ENCODE results near the gene HDAC4.

Gene HDAC4

DNA sequence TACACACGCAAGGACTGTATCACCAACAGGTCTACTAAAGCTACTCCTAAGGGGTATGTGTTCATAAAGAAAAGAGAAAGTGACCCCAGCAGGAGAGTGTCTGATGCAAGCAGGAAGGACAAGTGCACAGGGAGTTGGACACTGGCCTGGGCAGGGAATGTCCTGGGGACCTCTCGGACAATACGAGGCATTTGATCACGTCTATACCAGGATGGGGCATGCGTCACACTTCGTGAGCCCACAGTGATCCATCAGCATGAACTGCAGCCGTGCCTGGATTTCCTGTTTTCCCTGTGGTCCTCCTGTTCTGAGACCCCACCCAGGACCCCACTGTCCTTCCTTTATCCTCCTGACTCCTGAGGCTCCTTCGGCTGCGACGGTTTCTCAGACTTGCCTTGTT lies 113.9 kb downstream of the HDAC4 start (continued):
- TF ChIP-seq, protein P1, sequence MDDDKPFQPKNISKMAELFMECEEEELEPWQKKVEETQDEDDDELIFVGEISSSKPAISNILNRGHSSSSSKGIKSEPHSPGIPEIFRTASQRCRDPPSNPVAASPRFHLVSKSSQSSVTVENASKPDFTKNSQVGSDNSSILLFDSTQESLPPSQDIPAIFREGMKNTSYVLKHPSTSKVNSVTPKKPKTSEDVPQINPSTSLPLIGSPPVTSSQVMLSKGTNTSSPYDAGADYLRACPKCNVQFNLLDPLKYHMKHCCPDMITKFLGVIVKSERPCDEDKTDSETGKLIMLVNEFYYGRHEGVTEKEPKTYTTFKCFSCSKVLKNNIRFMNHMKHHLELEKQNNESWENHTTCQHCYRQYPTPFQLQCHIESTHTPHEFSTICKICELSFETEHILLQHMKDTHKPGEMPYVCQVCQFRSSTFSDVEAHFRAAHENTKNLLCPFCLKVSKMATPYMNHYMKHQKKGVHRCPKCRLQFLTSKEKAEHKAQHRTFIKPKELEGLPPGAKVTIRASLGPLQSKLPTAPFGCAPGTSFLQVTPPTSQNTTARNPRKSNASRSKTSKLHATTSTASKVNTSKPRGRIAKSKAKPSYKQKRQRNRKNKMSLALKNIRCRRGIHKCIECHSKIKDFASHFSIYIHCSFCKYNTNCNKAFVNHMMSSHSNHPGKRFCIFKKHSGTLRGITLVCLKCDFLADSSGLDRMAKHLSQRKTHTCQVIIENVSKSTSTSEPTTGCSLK (tag by site-specific recombination; IDR thresholded peaks at IDR 0.05) = no peak
- TF ChIP-seq ZNF837 (tag by site-specific recombination; IDR thresholded peaks at IDR 0.05) = no peak
- no peak for TF ChIP-seq ZBTB20 (tag by site-specific recombination; IDR thresholded peaks at IDR 0.05)
- no peak for TF ChIP-seq ZNF140 (tag by site-specific recombination; IDR thresholded peaks at IDR 0.05)
- TF ChIP-seq KLF1 (tag by site-specific recombination; IDR thresholded peaks at IDR 0.05) = no peak

DNA sequence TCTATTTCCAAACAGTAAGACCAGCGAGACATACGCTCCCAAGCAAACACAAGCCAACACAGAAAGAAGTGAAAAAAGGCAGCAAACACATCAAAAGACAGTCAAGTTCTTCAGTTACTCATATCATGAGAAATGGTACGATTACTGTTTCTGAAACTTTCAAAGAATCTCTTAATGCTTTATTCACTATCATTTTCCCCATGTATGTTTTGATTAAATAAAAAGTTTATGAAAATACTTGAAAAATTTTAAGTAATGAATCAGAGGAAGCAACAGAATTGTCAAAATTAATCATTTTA lies 114.9 kb downstream of the HDAC4 start:
- H3K4me1 ChIP-seq (ENCODE audit: control insufficient read depth, insufficient read depth, low read length) = peaks cover 13% of the 10 kb centered on the region; the same call in 1 of the 2 replicates
- H3K36me3 ChIP-seq (ENCODE audit: control insufficient read depth in 2 of 2, insufficient read depth in 1 of 2, low read length in 2 of 2) = no peaks in the 10 kb centered on the region
- TF ChIP-seq SP7 (tag by site-specific recombination; IDR thresholded peaks at IDR 0.05) (no peak), ZNF2 (tag by site-specific recombination; IDR thresholded peaks at IDR 0.05) (no peak), IKZF3 (tag by site-specific recombination; IDR thresholded peaks at IDR 0.05) (no peak), PRDM1 (tag by site-specific recombination; IDR thresholded peaks at IDR 0.05) (no peak), ZNF202 (tag by site-specific recombination; IDR thresholded peaks at IDR 0.05; ENCODE audit: borderline replicate concordance) (no peak), HOXD13 (CRISPR knock-in tag; IDR thresholded peaks at IDR 0.05; ENCODE audit: borderline replicate concordance) (no peak), ZNF366 (tag by site-specific recombination; conservative IDR thresholded peaks at IDR 0.05) (no peak), ZNF555 (tag by site-specific recombination; conservative IDR thresholded peaks at IDR 0.05) (no peak)
- TF ChIP-seq, protein P2, sequence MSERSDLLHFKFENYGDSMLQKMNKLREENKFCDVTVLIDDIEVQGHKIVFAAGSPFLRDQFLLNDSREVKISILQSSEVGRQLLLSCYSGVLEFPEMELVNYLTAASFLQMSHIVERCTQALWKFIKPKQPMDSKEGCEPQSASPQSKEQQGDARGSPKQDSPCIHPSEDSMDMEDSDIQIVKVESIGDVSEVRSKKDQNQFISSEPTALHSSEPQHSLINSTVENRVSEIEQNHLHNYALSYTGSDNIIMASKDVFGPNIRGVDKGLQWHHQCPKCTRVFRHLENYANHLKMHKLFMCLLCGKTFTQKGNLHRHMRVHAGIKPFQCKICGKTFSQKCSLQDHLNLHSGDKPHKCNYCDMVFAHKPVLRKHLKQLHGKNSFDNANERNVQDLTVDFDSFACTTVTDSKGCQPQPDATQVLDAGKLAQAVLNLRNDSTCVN (tag by site-specific recombination; optimal IDR thresholded peaks at IDR 0.05) = no peak
- TF ChIP-seq, protein P3, sequence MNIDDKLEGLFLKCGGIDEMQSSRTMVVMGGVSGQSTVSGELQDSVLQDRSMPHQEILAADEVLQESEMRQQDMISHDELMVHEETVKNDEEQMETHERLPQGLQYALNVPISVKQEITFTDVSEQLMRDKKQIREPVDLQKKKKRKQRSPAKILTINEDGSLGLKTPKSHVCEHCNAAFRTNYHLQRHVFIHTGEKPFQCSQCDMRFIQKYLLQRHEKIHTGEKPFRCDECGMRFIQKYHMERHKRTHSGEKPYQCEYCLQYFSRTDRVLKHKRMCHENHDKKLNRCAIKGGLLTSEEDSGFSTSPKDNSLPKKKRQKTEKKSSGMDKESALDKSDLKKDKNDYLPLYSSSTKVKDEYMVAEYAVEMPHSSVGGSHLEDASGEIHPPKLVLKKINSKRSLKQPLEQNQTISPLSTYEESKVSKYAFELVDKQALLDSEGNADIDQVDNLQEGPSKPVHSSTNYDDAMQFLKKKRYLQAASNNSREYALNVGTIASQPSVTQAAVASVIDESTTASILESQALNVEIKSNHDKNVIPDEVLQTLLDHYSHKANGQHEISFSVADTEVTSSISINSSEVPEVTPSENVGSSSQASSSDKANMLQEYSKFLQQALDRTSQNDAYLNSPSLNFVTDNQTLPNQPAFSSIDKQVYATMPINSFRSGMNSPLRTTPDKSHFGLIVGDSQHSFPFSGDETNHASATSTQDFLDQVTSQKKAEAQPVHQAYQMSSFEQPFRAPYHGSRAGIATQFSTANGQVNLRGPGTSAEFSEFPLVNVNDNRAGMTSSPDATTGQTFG (tag by site-specific recombination; IDR thresholded peaks at IDR 0.05; ENCODE audit: borderline replicate concordance) = no peak
- ChIA-PET CTCF (no interaction called here), POLR2A (interaction anchor here (0.6 kb wide), 1 partner anchor 16 kb away, joined by 7 read pairs; no protein-coding TSS in a partner anchor)
- no peak overlapping the region for H3K4me3 ChIP-seq (ENCODE audit: low read depth, low read length)
- H3K9me3 ChIP-seq (ENCODE audit: control insufficient read depth, insufficient read depth, low read depth, low read length) = no peaks in the 10 kb centered on the region
- H3K27ac ChIP-seq (ENCODE audit: extremely low read depth, low read depth, low read length) = no peak overlapping the region

DNA sequence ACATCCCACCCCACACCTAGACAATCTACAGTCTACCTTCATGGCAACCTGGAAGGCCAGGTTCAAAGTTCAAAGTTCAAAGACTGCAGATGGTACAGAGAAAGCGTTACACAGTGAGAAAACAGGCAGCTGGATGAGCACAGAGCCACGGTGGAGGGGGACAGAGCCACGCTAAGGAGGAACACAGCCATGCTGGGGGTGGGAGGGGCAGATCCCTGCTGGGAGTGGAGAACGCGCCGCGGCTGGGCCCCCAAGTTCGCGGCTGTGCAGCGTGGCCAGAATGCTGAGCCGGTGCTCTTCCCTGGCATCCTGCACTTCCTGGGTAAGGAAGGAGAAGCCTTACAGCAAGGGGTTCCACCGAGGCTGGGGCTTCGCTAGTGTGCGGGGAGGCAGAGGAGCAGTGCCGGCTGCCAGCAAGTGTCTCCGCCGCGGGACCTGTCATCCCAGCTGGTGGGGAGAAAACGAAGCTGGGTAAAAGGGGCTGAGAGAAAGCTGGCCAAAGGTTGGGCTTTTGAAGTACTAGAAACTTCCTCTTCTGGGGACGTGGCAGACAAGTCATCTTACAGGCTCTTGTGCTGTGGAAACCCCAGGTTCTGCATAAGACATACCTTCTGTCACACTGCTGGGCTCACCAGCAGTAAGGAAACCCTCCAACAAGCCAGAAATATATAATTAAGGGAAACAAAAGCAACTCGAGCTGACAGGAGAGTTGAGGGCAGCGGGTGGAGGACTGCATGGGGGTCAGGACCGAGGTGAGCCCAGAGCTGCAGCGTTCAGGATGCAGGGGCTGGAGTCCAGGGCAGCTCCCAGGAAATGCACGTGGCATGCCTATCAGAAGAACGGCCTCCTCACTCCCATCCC lies 115.5 kb downstream of the HDAC4 start:
- H3K4me3 ChIP-seq (ENCODE audit: low read depth, low read length) = no peak overlapping the region
- TF ChIP-seq ZNF341 (tag by site-specific recombination; IDR thresholded peaks at IDR 0.05; ENCODE audit: low read depth) (no peak), ZNF544 (tag by site-specific recombination; IDR thresholded peaks at IDR 0.05) (no peak), ZNF600 (tag by site-specific recombination; IDR thresholded peaks at IDR 0.05) (no peak), ZNF138 (tag by site-specific recombination; IDR thresholded peaks at IDR 0.05; ENCODE audit: borderline replicate concordance) (no peak), ZNF16 (tag by site-specific recombination; IDR thresholded peaks at IDR 0.05; ENCODE audit: low read depth) (no peak), ZNF677 (tag by site-specific recombination; IDR thresholded peaks at IDR 0.05) (no peak), SETDB1 (IDR thresholded peaks at IDR 0.05; ENCODE audit: insufficient read length, low read length) (no peak), ZNF155 (tag by site-specific recombination; IDR thresholded peaks at IDR 0.05) (no peak), ZNF701 (tag by site-specific recombination; IDR thresholded peaks at IDR 0.05) (no peak)
- TF ChIP-seq, protein P4, sequence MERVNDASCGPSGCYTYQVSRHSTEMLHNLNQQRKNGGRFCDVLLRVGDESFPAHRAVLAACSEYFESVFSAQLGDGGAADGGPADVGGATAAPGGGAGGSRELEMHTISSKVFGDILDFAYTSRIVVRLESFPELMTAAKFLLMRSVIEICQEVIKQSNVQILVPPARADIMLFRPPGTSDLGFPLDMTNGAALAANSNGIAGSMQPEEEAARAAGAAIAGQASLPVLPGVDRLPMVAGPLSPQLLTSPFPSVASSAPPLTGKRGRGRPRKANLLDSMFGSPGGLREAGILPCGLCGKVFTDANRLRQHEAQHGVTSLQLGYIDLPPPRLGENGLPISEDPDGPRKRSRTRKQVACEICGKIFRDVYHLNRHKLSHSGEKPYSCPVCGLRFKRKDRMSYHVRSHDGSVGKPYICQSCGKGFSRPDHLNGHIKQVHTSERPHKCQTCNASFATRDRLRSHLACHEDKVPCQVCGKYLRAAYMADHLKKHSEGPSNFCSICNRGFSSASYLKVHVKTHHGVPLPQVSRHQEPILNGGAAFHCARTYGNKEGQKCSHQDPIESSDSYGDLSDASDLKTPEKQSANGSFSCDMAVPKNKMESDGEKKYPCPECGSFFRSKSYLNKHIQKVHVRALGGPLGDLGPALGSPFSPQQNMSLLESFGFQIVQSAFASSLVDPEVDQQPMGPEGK (tag by site-specific recombination; IDR thresholded peaks at IDR 0.05) = no peak
- ChIA-PET CTCF (no interaction called here), POLR2A (interaction anchor here (0.6 kb wide), 1 partner anchor 16 kb away, joined by 7 read pairs; no protein-coding TSS in a partner anchor)
- no peaks in the 10 kb centered on the region for H3K9me3 ChIP-seq (ENCODE audit: control insufficient read depth, insufficient read depth, low read depth, low read length)
- H3K4me1 ChIP-seq (ENCODE audit: control insufficient read depth, insufficient read depth, low read length) = peaks cover 13% of the 10 kb centered on the region; the same call in 1 of the 2 replicates
- H3K36me3 ChIP-seq (ENCODE audit: control insufficient read depth in 2 of 2, insufficient read depth in 1 of 2, low read length in 2 of 2) = no peaks in the 10 kb centered on the region
- H3K27ac ChIP-seq (ENCODE audit: extremely low read depth, low read depth, low read length) = no peak overlapping the region
